GM19328 (cell line): ENCODE measurements around the gene SFXN5.
"Not testable (repeated sequence)": the region's sequence is repeated elsewhere in the genome, so short reads cannot be mapped to it uniquely, and the experiment has no call there.

ENCODE experiments used
- ATAC-seq: cut with Tn5 transposase; IDR thresholded peaks from one replicate; pipeline ENCODE4 v1.9.1; 2021; ENCODE audit warnings: mild to moderate bottlenecking, moderate library complexity; ENCODE audit not compliant: unreplicated experiment

The SFXN5 gene

DNA sequence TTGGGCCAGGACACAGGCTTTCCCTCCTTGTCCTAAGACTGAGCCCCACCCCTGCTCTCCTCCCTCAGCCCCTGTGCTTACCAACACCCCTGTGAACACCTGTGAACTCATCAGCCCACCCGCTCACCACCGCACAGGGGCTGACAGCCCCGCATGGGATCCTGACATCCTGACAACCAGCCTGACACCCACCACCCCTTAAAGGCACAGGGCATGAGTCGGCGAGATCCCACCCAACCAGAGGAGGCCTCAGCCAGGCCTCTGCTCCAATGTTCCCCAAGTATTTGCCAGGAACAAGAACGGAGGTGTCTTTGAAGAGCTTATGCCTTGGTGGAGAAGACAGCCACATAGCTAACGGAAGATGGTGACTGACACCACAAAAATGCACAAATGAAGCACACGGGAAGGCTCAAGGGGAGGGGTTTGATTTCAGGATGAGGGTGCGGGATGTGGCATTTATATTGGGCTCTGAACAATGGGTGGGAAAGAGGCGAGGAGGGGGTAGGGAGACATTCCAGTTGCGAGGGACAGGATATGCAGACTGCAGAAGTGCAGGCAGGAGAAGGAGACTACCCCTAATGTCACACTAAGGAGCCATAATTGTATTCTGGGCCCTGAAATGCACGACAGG is 30.2 kb upstream of the SFXN5 start:
- no peak for ATAC-seq

DNA sequence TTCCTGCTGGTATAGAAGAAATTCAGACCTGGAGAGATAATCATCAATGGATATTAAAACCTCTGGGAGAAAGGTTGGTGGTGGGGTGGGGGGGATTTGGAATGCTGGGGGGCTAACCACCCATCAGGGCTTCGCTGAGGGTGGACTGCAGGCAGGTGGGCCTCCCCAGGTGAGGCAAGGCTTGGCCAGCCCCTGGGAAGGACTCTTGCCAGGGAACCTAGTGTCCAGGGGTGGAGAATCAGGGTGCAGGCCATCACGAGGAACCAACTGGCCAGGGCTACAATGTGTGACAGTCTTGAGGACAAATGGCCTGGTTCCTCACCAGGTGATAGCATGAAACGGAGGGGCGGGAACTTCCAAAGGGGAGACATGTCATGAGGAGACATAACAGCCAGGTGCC is 29.4 kb upstream of the SFXN5 start:
- ATAC-seq = no peak

DNA sequence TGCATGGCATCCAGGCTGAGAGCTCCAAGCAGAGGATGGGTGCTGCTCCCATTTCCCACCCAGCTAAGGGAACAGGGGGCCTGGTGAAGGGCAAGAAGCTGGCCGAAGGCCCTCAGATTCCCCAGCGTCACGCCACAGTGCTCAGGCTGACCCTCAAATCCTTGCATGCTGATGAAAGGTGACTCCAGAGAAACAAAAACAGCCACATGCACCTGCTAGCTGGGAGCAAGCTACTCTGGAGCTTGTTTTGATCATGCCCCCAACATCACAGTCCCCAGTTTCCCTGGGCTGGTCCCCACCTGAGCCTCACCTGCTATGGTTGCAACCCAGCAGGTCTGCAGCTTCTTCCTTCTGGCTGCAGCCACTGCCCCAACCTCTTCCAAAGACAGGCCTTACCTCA is 28.0 kb upstream of the SFXN5 start:
- ATAC-seq = no peak

DNA sequence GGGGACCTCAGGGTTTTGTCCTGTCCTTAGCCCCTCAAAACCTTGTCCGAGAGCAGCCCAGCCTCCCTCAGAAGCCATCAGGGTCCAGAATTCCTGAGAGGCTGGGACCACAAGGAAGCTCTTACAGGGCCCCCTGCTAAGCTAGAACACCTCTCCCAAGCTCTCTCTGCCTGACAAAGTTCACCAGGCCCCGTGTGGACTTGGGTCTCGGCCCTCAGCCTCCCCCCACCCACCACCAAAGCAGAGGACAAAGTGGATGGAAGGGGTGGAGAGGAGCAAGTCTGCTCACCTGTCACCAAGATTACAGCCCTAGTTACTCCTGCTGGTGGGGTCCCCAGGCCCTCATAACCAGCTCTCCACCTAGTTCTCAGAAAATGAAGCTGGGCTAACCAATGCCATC is 24.4 kb upstream of the SFXN5 start:
- no peak for ATAC-seq

DNA sequence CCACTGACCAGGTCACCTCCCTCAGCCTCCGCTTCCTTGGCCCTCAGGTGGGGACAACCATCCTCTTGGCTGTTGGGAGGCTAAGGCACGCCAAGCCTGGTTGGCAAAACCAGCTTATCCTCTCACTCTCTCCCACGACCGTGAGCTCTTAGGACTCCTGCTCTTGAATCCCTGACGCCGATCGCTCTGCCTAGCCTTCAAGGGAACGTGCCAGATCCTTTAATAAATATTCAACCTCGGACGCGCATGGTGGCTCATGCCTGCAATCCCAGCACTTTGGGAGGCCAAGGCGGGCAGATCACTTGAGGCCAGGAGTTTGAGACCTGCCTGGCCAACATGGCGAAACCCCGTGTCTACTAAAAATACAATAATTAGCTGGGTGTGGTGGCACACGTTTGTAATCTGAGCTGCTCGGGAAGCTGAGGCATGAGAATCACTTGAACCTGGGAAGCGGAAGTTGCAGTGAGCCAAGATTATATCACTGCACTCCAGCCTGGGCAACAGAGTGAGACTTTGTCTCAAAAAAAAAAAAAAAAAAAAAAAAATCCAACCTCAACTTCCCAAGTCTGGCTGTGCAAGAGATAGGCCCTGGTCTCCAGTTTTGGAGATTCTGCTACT is 22.2 kb upstream of the SFXN5 start:
- not testable (repeated sequence) for ATAC-seq

DNA sequence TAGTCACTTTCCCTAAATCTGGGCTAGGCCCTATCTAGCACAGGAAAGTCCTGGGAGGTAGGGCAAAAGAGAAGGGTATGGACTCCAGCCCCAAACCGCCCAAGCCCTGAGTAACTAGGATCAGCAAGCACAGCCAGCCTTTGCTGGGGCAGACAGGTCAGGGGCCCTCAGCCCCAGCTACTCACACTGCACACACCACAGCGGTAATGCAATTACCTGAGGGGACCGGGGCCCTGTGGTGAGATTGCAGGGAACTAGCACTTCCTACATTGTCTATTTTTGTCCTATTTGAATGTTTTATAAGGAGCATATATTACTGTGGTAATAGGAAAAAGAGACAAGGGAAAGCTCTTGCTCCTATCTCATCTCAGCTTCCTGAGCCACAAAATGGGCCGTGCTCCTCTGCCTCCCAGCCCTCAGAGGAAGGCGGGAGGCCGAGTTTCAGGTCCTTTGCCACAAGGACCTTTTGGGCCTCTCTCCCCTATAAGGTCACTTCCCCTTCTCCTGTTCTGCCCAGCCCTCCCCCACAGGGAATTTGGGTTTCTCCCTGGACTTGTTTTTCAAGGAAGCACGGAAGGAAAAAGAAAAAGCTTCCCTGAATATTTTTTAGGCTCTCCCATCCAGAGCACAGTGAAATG is 20.8 kb upstream of the SFXN5 start:
- ATAC-seq = no peak

DNA sequence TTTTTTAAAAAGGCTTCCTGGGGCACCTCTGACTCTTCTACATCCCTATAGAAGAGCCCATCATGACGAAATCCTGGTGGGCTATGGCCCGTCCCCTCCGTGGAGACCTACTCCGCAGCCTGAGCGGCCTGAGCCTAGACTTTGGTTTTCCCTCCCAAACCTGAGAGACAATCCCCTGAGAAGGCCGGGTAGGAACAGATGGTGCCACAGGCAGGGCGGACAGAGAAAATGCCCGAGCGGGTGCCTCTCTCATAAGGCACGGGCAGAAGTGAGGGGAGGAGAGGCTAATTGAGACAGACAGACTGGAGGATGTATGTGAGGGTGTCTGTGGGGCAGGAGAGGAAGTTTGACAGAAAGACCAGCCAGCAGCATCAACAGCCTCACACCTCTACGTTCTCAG is 20.2 kb upstream of the SFXN5 start:
- ATAC-seq = no peak

DNA sequence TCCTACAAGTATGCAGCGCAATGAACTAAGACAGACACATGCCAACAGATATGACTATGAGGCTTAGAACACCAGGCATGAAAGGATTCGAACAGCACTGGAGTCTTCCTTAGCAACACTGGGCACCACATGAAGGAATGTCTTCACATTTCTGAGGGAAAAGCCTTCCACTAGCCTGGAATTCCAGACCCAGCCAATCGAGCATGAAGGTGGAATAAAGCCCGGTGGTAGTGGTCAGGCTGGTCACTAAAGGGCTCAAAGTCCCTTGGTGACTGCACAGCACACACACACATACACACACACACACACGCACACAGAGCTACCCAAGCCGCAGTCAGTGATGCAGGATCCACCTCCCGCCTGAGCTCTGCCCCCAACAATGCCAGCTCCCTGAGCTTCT is 19.7 kb upstream of the SFXN5 start:
- ATAC-seq = no peak

DNA sequence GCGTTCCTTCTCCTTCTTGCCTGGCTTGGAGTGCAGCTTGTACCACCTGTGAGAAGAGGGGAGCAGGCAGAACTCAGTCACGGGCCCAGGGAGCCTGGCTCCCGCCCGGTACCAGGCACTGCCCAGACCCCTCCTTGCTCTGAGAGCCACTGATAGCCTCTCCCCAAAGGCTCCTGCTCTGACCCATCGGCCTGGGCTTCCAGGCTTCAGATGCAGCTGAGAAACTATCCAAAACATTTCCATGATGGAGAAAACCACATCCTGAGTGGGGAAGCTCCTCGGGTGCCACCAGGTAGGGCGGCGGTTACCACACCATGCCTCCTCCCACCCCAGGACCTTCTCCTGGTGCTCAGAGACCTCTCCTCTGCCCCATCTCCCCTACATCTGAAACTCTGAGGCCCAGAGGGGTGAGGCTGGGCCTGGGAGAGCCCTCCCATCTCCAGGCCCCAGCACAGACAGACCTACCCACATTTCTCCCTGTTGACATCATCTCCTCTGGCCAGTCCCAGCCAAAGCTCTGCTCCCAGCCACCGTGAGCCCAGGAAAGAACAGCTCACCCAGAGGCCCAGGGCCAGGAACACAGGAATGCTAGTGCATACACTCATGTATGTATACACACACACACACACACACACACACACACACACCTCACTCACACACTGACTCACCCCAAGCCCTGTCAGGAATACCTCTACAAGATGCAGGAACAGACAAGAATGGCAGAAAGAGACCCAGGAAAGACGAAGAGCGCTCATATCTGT is 17.9 kb upstream of the SFXN5 start:
- ATAC-seq = no peak

DNA sequence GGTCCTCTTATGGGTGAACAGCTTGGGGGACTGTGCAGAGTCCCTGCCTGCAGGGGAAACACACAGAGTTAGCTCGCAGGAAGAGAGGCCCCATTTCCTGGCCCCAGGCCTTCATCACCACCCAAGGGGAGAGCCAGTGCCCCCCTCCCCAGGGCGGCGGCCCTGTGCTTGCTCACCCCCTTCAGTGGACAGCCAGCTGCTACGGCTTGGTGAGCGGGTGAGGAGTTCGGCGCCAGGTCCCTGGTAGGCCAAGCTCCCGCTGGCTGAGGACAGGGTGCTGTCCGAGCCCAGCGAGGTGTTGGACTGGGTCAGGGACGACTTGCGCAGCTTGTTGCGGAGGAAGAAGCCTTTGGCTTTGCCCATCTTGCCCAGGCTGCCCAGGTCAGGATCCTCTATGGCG is 17.2 kb upstream of the SFXN5 start:
- ATAC-seq = no peak

DNA sequence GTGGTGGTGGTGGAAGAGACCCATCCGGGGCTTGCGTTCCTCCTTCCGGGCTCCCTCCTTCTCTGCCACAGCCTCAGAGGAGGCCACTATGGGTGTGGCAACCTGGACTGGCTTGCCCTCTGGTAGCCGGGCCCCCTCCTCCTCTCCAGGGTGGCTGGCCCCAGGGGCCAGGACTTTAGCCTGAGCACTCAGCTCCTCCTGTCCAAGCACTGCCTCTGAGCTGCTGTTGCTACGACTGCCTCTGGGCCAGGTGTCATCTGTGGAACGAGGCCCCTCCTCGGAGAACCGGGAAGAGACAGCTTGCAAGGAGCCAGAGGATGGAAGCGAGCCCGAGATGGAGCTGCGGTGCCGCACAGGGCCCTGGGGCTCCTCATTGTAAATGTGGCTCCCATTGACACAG is 16.7 kb upstream of the SFXN5 start:
- ATAC-seq = no peak

DNA sequence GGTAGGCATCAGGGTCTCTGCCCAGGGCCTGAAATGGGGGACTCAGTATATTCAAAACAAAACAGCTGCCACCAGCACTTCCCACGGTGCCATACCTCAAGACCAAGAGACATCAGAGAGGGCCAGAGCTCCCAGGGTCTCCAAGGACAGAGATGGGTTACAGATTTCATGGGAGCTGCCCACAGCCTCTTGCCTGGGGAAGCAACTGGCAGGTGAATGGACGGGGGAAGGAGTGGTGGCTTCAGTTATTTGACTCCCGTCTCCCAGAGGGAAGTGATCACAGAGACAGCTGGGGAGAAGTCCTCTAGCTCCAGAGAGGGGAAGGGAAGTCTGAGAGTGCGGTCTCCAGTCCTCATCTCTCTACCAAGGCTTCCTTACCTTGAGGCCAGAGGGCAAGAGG is 15.8 kb upstream of the SFXN5 start:
- no peak for ATAC-seq

DNA sequence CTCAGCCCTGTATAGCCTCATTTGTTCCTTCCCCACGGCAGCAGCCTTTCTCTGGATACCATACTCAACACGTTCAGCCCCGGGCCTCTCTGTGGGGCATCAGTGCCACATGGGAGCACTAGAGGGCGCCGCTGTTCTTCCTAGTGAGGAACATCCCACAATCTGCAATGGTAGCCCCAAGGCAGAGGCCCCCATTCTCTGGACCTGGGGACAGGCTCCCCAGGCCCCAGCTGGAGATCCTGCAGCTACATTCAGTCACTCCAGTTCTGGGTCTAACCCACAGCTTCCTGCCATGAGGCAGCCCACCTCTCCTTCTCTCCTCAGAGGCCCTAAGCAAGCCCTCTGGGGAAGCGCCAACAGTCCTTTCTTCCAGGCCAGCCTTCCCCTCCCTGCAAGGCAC is 14.2 kb upstream of the SFXN5 start:
- no peak for ATAC-seq

DNA sequence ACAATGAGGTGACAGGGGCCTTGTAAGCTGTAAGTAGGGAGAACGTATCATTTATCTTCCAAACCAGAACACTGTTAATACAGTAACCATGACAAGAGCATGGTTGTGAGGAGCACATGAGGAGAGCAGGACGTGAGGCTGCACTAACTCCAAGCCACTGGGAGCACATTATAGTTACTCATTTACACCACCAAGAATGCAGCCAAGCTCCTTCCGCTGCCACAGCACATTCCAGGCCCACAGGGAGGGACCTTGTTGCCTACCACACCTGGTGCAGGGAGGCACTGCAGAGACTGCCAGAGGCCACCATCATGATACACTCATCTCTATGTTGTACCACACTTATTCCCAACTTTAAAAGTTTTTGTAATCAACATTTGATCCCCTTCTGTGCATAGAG is 13.5 kb upstream of the SFXN5 start:
- no peak for ATAC-seq

DNA sequence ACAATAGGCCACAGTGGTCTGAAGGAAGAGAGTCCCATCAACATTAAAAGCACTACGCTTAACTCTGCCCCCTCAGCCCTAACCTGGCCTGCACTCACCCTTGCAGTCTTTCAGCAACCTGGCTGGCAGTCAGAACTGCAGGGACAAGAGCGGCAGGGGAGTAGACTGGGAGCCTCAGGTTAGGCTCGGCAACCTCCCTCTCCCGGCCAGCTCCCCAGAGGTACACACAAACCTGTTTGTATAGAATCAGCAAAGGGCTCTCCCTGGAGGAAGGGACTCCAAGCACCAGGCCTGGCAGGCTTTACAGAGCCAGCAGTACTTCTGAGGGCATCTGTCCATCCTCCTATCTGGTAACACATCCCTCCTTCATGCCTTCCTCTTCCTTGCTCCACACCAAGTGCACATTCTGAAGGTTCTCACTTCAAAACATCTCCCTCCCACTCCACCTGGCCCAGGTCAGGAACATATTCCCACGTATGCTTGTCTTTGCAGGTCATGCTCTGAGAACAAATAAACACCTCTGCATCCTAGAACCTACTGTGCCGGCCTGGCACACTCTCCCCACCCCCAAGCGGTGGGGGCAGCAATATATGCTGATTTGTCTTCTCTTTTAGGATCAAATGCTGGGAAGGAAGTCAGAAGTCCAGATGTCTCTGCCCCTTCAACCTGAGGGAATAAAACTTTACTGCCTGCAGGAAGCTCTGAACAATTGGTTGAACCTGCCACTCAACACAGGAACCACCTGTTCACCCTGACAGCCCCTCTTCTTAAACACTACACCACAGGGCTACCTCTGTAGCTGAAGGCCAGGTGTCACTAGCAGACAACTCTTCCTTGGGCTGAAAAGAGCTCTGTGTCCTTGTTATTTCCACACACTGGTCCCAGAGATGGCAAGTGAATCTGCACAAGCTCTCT is 12.6 kb upstream of the SFXN5 start:
- no peak for ATAC-seq

DNA sequence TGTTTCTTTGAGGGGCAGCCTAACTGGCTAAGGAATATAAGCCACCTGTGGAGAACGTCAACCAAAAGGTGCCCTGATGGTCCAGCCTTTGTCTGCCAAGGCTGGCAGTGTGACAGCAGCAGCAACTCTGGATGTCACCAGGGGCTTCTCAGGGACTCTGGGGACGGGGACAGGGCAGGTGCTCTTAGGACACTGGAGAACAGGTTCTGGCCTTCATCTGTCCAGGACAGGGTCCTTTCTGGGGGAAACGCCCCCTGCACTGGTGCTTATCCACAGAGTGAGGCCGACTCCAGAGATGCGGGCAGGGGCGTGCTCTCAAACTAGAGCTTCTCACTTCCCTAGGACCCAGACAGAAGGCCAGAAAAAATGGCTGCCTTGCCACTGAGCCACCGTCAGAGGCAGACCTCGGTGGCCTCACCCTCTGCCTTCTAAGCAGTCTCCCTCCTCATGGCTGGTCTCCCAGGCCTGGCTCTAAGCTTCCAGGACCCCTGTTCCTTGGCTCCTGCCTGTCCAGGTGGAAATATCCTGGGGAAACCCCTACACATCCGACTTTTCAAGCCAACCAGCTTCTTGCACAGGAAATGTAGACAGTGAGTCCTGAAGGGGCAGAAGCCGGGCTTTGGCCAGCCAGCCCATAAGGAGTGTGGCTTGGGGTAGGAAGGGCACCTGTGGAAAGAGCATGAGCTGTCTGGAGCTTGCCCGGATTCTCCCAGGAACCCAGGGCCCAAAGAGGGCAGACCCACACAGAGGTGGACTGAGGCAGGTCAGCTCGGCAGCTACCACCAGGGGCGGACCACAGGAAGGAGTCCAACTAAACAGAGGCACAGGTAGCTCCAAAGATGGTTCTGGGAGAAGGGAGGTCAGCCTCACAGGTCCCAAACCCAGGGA is 11.3 kb upstream of the SFXN5 start:
- no peak for ATAC-seq

DNA sequence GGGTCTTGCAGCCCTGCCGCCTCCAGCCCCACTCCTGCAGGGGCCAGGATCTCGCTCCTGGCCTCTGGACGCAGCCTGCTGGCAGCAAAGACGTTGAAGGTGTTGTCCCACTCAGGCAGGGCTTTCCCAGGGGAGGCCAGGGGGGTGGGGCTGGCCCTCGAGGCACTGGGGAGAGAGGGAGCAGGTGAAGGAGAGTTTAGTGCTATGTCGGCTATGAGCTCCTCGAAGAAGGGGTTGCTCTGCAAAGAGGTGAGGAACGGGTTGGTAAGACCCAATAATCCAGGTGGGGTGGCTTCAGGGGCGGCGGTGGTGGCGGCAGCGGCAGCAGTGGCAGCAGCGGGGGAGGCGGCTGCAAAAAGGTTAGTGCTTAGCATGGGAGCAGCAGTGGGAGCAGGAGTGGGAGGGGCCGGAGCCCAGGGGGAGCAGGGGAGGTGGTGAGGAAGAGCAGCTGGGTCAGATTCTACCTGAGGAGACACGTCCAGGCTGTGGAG is 9.7 kb upstream of the SFXN5 start:
- no peak for ATAC-seq

DNA sequence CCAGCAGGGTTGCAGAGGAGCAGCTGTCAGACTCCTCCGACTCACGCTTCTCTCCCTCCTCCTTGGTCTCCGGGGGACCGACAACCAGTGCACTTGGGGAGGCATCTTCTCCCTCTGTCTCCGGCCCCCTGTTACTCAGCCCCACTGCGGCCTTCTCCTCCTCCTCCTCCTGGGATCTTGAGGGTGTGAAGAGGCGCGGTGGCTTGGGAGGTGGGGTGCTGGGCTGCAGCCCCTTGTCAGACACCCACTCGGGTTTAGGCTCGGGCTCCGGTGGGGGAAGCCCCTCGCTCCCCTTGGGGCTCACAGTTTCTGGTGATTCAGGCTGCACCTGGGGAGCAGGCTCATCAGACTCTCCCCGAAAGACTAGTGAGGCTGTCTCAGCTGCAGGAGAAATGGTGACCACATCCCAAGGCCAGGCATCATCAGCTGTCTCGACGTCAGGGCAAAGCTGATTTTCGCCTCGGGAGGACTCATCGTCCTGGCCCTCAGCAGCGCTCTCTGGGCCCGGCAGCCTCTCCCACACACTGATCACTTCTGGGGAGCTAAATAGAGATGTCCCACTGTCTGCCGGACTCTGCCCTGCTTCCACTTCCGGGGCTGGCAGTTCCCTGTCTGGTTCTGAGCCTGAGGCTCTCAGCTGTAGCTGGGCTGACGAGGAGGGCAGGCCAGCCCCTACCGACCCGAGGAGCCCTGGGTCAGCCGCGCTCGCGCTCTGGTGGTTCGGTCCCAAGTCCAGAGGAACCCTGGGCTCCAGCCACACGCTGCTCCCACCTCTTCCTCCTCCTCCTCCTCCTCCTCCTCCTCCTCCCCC is 9.0 kb upstream of the SFXN5 start:
- no peak for ATAC-seq

DNA sequence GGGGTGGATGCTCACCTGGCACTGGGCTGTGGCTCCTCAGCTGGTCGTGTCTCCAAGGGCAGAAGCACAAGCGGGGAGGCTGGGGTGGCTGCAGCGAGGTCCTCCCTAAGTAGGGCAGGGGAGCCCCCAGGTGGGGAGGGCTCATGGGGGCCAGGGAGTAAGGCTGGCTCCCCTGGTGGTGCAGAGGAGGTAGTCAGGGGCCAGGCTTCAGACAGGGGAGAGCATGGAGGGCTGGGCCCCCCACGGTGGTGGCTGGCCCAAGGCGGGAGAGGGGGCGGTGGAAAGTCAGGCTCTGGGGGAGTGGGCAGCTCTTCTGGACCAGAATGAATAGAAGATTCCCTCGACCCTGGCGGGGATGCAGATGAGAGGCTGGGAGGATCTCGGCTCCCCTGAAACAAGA is 8.1 kb upstream of the SFXN5 start:
- no peak for ATAC-seq
